HEK293 (cell line): ENCODE data around the gene RGS7BP.

Source experiments
- CTCF ChIA-PET: fragments of 350-600 bp; formaldehyde crosslinking; extraction: SDS; loops from one replicate; lab custom pipeline; 2021; ENCODE audit warnings: antibody characterized with exemption; lab: Yijun Ruan, JAX
- POLR2A ChIA-PET: fragments of 300-600 bp; formaldehyde crosslinking; extraction: SDS; loops from one replicate; lab custom pipeline; 2020; ENCODE audit warnings: antibody characterized with exemption, inconsistent platforms; lab: Yijun Ruan, JAX
- H3K27ac ChIP-seq: fragments of 200-500 bp; sonication (Bioruptor generic); 2 replicates; pipeline ENCODE4 v1.5.1; 2014; ENCODE audit warnings: low read depth, low read length, control low read depth, inconsistent platforms; ENCODE audit errors: extremely low read depth
- H3K36me3 ChIP-seq, 2 experiments: fragments of 200-500 bp in 1 of 2; sonication (Bioruptor generic) in 1 of 2; 1 replicate in 1 of 2; 2 replicates in 1 of 2; pipeline ENCODE4 v1.5.1; 2014 to 2017; ENCODE audit warnings: inconsistent platforms in 2 of 2, low read length in 2 of 2; ENCODE audit not compliant: control insufficient read depth in 2 of 2, insufficient read depth in 1 of 2
- H3K4me1 ChIP-seq: fragments of 200-500 bp; sonication (Bioruptor generic); 2 replicates; pipeline ENCODE4 v1.5.1; 2014; ENCODE audit warnings: mild to moderate bottlenecking, low read length, inconsistent platforms; ENCODE audit not compliant: control insufficient read depth, insufficient read depth
- H3K4me3 ChIP-seq: 2 replicates; pipeline ENCODE4 v1.5.1; 2011; ENCODE audit warnings: low read depth, mild to moderate bottlenecking, control low read depth, low read length, moderate library complexity
- H3K9me3 ChIP-seq: fragments of 200-500 bp; sonication (Bioruptor generic); 2 replicates; pipeline ENCODE4 v1.5.1; 2014; ENCODE audit warnings: low read depth, low read length, inconsistent platforms; ENCODE audit not compliant: control insufficient read depth, insufficient read depth
- GLIS2 ChIP-seq: fragments of 450-650 bp; formaldehyde crosslinking; IDR thresholded peaks from 2 replicates; pipeline ENCODE4 v1.5.1; 2016; ENCODE audit warnings: missing biosample characterization, missing genetic modification characterization
- HOXC10 ChIP-seq: sonication (generic); formaldehyde crosslinking; IDR thresholded peaks from 2 replicates; pipeline ENCODE4 v1.8.1; 2023; ENCODE audit warnings: mild to moderate bottlenecking, missing genetic modification reagents
- OVOL3 ChIP-seq: fragments of 450-650 bp; formaldehyde crosslinking; IDR thresholded peaks from 2 replicates; pipeline ENCODE4 v1.5.1; 2016; ENCODE audit warnings: missing biosample characterization, missing genetic modification characterization
- RBAK ChIP-seq: fragments of 450-650 bp; formaldehyde crosslinking; IDR thresholded peaks from 2 replicates; pipeline ENCODE4 v1.5.1; 2016; ENCODE audit warnings: missing biosample characterization, missing genetic modification characterization
- WT1 ChIP-seq: fragments of 450-650 bp; formaldehyde crosslinking; IDR thresholded peaks from 2 replicates; pipeline ENCODE4 v1.5.1; 2016; ENCODE audit warnings: missing biosample characterization, missing genetic modification characterization
- ZBTB21 ChIP-seq: fragments of 450-650 bp; formaldehyde crosslinking; IDR thresholded peaks from 2 replicates; pipeline ENCODE4 v1.5.1; 2017; ENCODE audit warnings: missing biosample characterization, missing genetic modification characterization
- ZFP3 ChIP-seq: fragments of 450-650 bp; formaldehyde crosslinking; IDR thresholded peaks from 2 replicates; pipeline ENCODE4 v1.5.1; 2016; ENCODE audit warnings: low read depth, missing biosample characterization, missing genetic modification characterization
- ZFP37 ChIP-seq: fragments of 450-650 bp; formaldehyde crosslinking; IDR thresholded peaks from 2 replicates; pipeline ENCODE4 v1.5.1; 2016; ENCODE audit warnings: missing biosample characterization, missing genetic modification characterization
- ZNF175 ChIP-seq: fragments of 450-650 bp; formaldehyde crosslinking; IDR thresholded peaks from 2 replicates; pipeline ENCODE4 v1.5.1; 2016; ENCODE audit warnings: missing biosample characterization, missing genetic modification characterization
- ZNF23 ChIP-seq: fragments of 450-650 bp; formaldehyde crosslinking; IDR thresholded peaks from 2 replicates; pipeline ENCODE4 v1.5.1; 2016; ENCODE audit warnings: missing biosample characterization, missing genetic modification characterization, borderline replicate concordance
- ZNF239 ChIP-seq: fragments of 450-650 bp; formaldehyde crosslinking; IDR thresholded peaks from 2 replicates; pipeline ENCODE4 v1.5.1; 2016; ENCODE audit warnings: missing biosample characterization, missing genetic modification characterization
- ZNF785 ChIP-seq: fragments of 450-650 bp; formaldehyde crosslinking; IDR thresholded peaks from 2 replicates; pipeline ENCODE4 v1.5.1; 2016; ENCODE audit warnings: missing biosample characterization, missing genetic modification characterization
- ZNF792 ChIP-seq: fragments of 450-650 bp; formaldehyde crosslinking; IDR thresholded peaks from 2 replicates; pipeline ENCODE4 v1.5.1; 2016; ENCODE audit warnings: missing biosample characterization, missing genetic modification characterization
- TF ChIP-seq, protein P1 (sequence below): fragments of 450-650 bp; formaldehyde crosslinking; IDR thresholded peaks from 2 replicates; pipeline ENCODE4 v1.5.1; 2016; ENCODE audit warnings: missing biosample characterization, missing genetic modification characterization, borderline replicate concordance
- TF ChIP-seq, protein P2 (sequence below): fragments of 450-650 bp; formaldehyde crosslinking; IDR thresholded peaks from 2 replicates; pipeline ENCODE4 v1.5.1; 2016; ENCODE audit warnings: missing biosample characterization, missing genetic modification characterization
- TF ChIP-seq, protein P3 (sequence below): fragments of 450-650 bp; formaldehyde crosslinking; IDR thresholded peaks from 2 replicates; pipeline ENCODE4; 2016; ENCODE audit warnings: missing biosample characterization, missing genetic modification characterization

The RGS7BP gene

DNA sequence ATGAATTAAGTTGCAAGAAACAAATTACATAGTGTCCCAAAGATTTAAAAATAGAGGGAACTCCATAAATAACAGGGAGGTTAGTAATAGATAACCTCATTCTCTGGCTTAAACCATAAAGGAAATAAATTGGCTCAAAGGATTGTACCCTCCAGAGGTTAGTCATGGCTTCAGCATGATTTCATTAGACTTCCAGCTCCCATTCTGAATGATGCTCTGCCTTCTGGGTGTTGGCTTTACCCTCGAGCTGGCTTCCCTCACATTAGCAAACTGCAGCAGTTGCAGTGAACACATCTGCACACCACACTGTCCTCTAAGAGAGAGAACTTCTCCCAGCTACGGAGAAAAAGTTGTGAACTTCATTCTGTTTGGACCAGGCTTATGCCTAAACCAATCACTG lies 70.4 kb downstream of the RGS7BP start (continued):
- no peak for TF ChIP-seq OVOL3 (tag by site-specific recombination)
- no peak for TF ChIP-seq ZNF175
- TF ChIP-seq, protein P1, sequence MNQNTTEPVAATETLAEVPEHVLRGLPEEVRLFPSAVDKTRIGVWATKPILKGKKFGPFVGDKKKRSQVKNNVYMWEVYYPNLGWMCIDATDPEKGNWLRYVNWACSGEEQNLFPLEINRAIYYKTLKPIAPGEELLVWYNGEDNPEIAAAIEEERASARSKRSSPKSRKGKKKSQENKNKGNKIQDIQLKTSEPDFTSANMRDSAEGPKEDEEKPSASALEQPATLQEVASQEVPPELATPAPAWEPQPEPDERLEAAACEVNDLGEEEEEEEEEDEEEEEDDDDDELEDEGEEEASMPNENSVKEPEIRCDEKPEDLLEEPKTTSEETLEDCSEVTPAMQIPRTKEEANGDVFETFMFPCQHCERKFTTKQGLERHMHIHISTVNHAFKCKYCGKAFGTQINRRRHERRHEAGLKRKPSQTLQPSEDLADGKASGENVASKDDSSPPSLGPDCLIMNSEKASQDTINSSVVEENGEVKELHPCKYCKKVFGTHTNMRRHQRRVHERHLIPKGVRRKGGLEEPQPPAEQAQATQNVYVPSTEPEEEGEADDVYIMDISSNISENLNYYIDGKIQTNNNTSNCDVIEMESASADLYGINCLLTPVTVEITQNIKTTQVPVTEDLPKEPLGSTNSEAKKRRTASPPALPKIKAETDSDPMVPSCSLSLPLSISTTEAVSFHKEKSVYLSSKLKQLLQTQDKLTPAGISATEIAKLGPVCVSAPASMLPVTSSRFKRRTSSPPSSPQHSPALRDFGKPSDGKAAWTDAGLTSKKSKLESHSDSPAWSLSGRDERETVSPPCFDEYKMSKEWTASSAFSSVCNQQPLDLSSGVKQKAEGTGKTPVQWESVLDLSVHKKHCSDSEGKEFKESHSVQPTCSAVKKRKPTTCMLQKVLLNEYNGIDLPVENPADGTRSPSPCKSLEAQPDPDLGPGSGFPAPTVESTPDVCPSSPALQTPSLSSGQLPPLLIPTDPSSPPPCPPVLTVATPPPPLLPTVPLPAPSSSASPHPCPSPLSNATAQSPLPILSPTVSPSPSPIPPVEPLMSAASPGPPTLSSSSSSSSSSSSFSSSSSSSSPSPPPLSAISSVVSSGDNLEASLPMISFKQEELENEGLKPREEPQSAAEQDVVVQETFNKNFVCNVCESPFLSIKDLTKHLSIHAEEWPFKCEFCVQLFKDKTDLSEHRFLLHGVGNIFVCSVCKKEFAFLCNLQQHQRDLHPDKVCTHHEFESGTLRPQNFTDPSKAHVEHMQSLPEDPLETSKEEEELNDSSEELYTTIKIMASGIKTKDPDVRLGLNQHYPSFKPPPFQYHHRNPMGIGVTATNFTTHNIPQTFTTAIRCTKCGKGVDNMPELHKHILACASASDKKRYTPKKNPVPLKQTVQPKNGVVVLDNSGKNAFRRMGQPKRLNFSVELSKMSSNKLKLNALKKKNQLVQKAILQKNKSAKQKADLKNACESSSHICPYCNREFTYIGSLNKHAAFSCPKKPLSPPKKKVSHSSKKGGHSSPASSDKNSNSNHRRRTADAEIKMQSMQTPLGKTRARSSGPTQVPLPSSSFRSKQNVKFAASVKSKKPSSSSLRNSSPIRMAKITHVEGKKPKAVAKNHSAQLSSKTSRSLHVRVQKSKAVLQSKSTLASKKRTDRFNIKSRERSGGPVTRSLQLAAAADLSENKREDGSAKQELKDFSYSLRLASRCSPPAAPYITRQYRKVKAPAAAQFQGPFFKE (tag by site-specific recombination), result no peak
- TF ChIP-seq GLIS2 (tag by site-specific recombination), result no peak
- no peak for TF ChIP-seq ZNF23

DNA sequence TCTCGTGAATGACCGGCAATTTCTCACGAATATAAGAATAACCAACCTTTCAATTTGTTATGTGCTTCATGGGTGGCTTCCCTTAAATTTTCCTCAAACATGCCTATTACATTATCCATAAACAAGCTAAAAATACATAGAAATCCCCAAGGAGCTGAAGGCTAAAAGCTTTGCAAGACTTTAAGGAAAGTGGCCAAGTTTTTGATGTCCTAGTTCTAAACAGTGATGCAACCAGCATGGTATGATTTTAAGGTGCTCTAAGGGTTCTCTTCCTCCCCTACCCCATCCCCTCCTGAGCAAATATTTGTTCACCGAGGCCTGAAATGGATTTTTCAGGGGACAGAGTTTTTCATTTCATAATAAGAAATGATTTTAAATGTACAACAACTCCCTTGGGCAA lies 79.8 kb downstream of the RGS7BP start:
- H3K4me3 ChIP-seq, result no peak overlapping the region
- ChIA-PET CTCF (no interaction called here), POLR2A (no interaction called here)
- no peaks in the 10 kb centered on the region for H3K36me3 ChIP-seq
- TF ChIP-seq ZNF239 (tag by site-specific recombination) (no peak), ZNF792 (tag by site-specific recombination) (no peak), ZNF785 (tag by site-specific recombination) (no peak)
- TF ChIP-seq, protein P2, sequence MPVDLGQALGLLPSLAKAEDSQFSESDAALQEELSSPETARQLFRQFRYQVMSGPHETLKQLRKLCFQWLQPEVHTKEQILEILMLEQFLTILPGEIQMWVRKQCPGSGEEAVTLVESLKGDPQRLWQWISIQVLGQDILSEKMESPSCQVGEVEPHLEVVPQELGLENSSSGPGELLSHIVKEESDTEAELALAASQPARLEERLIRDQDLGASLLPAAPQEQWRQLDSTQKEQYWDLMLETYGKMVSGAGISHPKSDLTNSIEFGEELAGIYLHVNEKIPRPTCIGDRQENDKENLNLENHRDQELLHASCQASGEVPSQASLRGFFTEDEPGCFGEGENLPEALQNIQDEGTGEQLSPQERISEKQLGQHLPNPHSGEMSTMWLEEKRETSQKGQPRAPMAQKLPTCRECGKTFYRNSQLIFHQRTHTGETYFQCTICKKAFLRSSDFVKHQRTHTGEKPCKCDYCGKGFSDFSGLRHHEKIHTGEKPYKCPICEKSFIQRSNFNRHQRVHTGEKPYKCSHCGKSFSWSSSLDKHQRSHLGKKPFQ, result no peak
- H3K27ac ChIP-seq, result no peak overlapping the region
- H3K9me3 ChIP-seq, result no peaks in the 10 kb centered on the region
- no peaks in the 10 kb centered on the region for H3K4me1 ChIP-seq

DNA sequence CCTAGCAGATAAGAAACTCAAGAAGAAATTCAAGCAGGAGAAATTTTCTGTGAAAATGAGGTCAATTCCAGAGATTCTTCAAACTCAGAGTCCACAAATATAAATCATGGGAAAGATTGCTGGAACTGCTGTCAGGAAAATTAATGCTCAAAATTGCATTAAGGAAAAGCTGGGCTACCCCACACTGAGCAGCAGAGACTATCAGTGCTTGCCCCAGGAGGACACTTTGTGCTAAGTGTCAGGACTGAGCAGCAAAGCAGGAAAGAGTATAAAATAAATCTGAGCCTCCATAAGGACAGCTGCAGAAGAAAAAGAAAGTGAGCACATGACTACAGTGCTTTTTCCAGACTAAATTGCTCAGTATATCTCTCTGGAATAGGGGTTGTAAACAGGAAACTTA lies 81.6 kb downstream of the RGS7BP start:
- Histone ChIP-seq H3K4me3 (no peak overlapping the region), H3K4me1 (no peaks in the 10 kb centered on the region), H3K36me3 (no peaks in the 10 kb centered on the region), H3K9me3 (no peaks in the 10 kb centered on the region), H3K27ac (no peak overlapping the region)
- POLR2A ChIA-PET, result no interaction called here
- TF ChIP-seq HOXC10, result no peak
- TF ChIP-seq, protein P3, sequence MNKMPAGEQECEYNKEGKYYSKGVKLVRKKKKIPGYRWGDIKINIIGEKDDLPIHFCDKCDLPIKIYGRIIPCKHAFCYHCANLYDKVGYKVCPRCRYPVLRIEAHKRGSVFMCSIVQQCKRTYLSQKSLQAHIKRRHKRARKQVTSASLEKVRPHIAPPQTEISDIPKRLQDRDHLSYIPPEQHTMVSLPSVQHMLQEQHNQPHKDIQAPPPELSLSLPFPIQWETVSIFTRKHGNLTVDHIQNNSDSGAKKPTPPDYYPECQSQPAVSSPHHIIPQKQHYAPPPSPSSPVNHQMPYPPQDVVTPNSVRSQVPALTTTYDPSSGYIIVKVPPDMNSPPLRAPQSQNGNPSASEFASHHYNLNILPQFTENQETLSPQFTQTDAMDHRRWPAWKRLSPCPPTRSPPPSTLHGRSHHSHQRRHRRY (tag by site-specific recombination), result no peak
- TF ChIP-seq RBAK (tag by site-specific recombination), result no peak
- TF ChIP-seq ZFP37 (tag by site-specific recombination), result no peak
- no peak for TF ChIP-seq ZBTB21 (tag by site-specific recombination)
- TF ChIP-seq WT1 (tag by site-specific recombination), result no peak
- no peak for TF ChIP-seq ZFP3
- CTCF ChIA-PET, result no interaction called here
